Ramos (cell line): ENCODE results near the gene OBP2B.
"Not testable (repeated sequence)": the region's sequence is repeated elsewhere in the genome, so short reads cannot be mapped to it uniquely, and the experiment has no call there.

ENCODE experiments used
- in situ Hi-C: fragments of 300-500 bp; cut with MboI; formaldehyde crosslinking; loops from one replicate; pipeline ENCODE4 v1.14.3; 2022; ENCODE audit warnings: low sequenced_read_pairs; ENCODE audit not compliant: unreplicated experiment

Gene OBP2B

GRCh38 chr9:133223159-133223756, 14.2 kb upstream of the OBP2B start:
- in situ Hi-C loops, result not testable (repeated sequence)

GRCh38 chr9:133221994-133222393, 12.9 kb upstream of the OBP2B start:
- in situ Hi-C loops, result not testable (repeated sequence)

DNA sequence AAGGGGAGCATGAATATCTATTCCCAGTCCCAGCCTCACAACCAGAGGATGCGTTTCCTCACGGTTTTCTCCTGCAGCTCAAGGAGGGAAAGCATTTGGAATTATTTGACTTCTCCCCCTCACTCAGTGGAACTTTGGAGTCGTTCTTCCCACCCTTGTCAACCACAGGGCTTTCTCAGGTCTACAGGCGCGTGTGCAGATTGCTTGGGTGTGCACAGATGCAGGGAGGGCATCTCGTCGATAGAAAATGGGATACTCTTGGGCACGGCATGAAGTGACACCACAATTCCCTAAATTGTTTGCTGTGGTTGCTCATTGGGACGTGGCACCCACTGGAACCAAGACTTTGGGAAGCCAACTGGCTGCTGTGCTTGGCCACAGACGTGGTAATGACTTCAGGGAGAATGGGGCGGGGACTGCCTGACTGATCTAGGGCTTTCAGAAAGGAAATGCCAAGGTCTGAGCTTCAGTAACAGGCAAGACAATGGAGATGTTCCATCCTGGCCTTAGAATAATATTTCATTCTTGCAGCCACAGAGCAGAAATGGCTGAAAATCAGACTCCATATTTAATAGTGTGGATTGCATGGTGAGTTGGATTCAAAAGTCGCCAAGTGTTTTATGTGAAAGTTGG, 12.2 kb upstream of the OBP2B start:
- in situ Hi-C loops, result no loop called here

- in situ Hi-C loops, result not testable (repeated sequence)
Measured at GRCh38 chr9:133218049-133218975, 9.3 kb upstream of the OBP2B start.

DNA sequence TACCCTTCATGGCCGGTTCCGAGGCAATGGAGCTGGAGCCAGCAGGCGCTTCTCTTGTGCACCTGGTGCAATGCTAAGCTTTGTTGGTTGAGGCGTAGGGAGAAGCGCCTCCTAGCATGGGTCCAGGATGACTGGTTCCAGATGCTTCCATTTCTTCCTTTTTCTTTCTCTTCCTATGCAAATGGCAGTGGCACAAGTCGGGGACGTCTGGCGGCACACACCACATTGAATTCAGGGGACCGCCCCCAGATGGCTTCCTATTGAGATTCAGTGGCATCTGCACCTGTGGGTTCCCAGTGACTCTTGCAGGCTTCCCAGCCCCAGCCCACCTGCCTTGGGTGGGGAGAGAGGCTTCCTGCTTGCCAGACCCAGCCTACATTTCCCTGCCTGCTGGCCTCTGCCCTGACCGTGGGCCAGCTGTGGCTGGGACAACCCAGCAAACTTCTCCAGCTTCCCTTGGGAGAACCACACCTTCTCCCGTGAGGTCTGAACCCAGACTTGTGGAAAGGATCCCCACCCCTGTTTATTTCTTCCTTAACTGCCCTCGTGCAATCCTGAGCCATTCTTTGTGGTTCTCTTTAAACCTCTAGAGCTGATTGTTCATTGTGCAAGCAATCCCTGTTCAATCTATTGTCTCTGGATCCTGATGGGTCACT, 8.4 kb upstream of the OBP2B start:
- in situ Hi-C loops, result not testable (repeated sequence)

- in situ Hi-C loops, result not testable (repeated sequence)
Measured at GRCh38 chr9:133214276-133214675, 5.2 kb upstream of the OBP2B start.

GRCh38 chr9:133210609-133211008, 1.6 kb upstream of the OBP2B start:
- in situ Hi-C loops, result no loop called here

DNA sequence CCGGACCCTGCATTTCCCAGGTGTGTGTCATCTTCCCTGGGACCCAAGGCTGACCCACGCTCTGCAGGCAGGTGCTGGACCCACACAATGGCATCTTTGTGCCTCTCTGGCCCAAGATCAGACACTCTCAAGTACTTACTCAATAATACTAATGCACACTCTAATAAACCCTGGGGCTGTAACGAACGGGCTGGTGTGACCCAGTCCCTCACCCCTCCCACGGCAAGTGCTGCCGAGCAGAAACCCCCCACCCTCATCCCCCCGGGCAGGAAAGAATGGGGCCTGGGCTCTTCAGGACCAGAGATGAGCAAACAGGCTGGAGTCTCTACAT, 1.1 kb upstream of the OBP2B start:
- in situ Hi-C loops, result no loop called here

GRCh38 chr9:133209327-133210201, 514 bp upstream of the OBP2B start:
- in situ Hi-C loops, result not testable (repeated sequence)

DNA sequence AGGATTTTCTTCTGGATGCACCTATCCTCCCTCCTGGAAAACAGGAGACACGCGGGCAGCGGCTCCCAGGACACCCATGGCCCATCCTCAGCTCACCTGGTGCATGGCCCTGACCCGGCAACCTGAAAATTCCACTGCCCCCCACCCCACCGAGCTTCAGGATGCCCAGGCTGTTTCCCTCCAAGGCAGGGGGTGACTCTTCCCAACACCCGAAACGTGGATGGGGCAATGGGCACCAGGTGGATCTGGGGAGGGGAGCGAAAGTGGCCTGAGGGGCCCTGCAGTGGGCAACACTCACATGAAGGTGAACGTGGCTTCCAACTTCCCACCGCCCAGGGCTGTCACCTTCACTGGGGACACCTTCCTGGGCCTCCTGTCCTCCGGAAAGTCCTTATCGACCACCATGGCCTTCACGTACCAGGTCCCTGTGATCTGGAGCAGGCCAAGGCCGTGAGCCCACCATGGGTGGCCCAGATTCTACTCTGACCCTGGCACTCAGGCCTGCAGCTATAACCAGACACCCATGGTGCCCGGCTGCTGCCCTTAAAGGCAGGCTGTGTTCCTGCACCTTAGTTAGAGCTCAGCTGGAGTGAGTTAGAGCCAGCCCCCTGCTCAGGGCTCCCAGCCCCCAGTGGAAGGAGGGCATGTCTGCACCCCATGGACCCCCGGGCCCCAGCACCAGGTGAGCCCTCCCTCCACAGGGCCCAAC, 725 bp downstream of the OBP2B start:
- in situ Hi-C loops, result not testable (repeated sequence)

DNA sequence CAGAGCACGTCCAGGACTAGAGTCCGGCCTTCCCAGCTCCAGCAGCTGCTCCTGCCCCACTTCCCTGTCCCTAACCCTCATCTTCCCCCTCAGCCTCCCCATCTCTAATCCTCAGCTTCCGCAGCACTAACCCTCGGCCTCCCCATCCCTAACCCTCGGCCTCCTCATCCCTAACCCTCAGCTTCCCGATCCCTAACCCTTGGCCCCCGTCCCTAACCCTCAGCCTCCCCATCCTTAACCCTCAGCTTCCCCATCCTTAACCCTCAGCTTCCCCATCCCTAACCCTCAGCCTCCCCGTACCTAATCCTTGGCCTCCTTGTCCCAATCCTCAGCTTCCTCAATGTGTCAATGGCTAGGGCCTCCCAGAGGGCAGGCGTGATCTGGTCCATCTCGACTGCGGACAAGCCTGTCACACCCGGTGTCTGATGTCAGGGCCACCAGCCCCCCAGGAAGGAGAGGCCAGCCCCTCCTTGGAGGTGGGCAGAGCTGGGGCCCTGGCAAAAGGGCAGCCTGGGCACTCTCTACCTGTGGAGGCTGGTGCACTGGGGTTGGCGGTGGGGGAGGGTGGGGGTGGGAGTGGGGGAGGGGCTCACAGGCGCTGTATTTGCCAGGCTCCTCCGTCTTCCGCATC, 1.4 kb downstream of the OBP2B start:
- in situ Hi-C loops, result no loop called here

DNA sequence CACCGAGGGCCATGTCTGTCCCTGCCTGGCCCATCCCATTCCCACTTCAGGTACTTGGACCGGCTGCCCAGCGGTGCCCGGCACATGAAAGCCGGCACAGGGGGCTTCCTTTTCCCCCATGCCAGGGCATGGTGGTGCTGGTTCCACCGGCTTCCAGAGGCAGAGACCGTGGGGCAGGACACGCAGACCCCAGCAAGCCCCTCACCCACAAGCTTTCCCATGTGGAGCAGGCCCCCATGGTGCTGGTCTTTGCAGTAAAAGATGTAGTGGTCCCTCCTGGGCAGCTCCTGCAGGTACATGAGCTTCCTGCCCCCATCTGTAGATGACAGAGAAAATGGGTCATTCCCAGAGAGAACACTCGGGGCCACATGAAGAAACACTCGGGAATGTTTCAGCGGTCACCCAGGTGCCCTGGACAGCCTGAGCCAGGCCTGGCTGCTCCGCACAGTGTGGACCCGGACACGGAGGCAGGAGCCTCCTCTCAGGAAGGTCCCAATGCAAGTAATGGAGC, 2.0 kb downstream of the OBP2B start:
- in situ Hi-C loops, result no loop called here

- in situ Hi-C loops, result no loop called here
Measured at GRCh38 chr9:133205996-133206931, 2.8 kb downstream of the OBP2B start.

GRCh38 chr9:133205481-133205887, 3.6 kb downstream of the OBP2B start:
- in situ Hi-C loops, result not testable (repeated sequence)

DNA sequence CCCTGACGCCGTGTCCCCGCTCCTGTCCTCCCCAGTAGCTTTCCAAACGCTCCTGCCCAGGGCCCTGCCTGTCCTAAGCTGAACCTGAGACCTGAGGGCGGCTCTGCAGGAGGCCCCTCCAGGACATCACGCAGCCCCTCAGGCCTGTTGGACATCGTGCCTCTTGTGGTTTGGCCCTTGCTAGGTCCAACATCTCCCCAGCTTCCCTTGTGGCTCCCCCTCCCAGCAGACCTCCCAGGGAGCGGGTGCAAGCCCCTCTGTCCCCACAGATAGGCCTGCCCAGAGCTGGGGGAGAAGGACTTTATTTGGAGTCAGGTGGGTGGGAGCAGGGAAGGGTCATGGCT, 4.1 kb downstream of the OBP2B start:
- in situ Hi-C loops, result no loop called here

DNA sequence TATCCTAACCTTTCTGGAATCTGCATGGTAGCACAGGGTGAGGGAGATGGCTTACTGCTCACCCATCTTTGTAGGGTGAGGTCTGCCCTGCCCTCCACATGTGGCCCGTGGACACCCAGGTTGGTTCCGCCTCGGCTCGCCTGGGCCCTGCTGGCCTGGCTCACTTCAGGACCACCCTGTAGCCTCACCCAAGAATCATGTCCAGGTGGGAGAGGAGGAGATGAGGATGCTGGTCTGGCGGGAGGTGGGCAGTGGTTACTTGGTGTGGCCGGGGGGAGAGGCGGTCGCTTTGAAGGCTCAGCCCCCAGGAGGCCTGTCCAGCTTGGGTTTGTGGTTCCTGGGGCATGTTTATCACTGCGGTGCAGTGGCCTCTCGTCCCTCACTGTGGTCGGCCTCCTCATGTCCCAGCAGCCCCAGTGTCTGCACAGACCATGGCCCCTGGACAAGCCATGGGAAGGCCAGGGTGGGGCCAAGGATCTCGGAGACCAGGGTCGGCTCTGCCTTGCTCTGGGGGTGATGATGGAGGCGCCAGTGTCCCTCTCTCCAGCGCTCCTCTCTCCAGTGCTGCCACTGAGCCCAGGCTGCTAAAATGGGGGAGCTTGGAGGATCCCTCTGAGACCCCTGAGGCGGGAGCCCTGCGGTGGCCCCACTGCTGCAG, 4.6 kb downstream of the OBP2B start:
- in situ Hi-C loops, result no loop called here

DNA sequence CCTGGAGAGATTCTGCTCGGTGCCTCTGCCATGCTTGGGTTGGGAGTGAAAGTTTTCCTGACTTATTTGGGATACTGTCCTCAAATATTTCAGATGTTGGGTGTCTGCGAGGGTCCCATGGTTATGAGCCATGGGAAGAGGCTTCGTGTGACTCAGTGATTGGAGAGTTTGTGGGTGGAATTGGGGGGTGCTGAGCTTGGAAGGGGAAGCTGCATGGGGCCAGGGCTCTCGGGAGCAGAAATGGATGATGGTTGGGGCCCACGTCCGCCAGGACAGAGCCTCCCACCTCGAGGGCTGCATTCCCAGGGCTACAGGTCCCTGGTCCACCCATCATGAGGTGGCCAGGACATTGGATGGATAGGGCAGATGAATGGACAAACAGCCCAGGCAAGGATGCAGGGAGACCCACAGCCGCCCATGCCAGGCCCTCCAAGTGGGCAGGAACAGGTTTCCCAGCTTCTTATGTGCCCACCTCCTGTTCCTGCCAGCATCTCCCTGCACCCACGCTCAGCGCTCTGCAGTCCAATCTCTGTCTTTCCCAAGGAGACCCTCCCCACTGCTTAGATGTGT, 5.5 kb downstream of the OBP2B start:
- in situ Hi-C loops, result no loop called here
